HL-60 (cell line): ENCODE data around the gene RAET1L.
A peak's percentile ranks its signal among the peaks of the same experiment; 100 is the strongest.

Experiments used
- DNase-seq, 2 experiments: peaks; one replicate each; pipeline ENCODE4 v3.0.0-alpha.2; 2010 to 2020; ENCODE audit warnings: low read depth in 1 of 2, low spot score in 1 of 2
- H3K27ac ChIP-seq: fragments of 250-450 bp; sonication (Bioruptor Pico); replicated peaks from 2 replicates; pipeline ENCODE4 v1.5.1; 2020; ENCODE audit warnings: mild to moderate bottlenecking, moderate library complexity
- H3K27me3 ChIP-seq: fragments of 250-450 bp; sonication (Bioruptor Pico); 2 replicates; pipeline ENCODE4 v1.5.1; 2021; ENCODE audit warnings: mild to moderate bottlenecking, moderate library complexity; ENCODE audit not compliant: insufficient read depth, poor library complexity, severe bottlenecking
- H3K4me3 ChIP-seq: replicated peaks from 2 replicates; pipeline ENCODE4 v1.5.1; 2011; ENCODE audit warnings: mild to moderate bottlenecking, control low read depth, low read length; ENCODE audit not compliant: insufficient read depth
- GABPA ChIP-seq: IDR thresholded peaks from 2 replicates; pipeline ENCODE4 v1.6.1; 2012; ENCODE audit warnings: low read depth
- POLR2AphosphoS5 ChIP-seq: IDR thresholded peaks from 2 replicates; pipeline ENCODE4 v1.6.1; 2012; ENCODE audit warnings: low read depth
- REST ChIP-seq: IDR thresholded peaks from 2 replicates; pipeline ENCODE4 v1.6.1; 2012; ENCODE audit warnings: low read depth; ENCODE audit not compliant: insufficient replicate concordance
- SPI1 ChIP-seq: IDR thresholded peaks from 2 replicates; pipeline ENCODE4 v1.6.1; 2012; ENCODE audit warnings: low read depth, mild to moderate bottlenecking, borderline replicate concordance
- TF ChIP-seq, protein P1 (sequence below): IDR thresholded peaks from one replicate; pipeline ENCODE4 v1.5.1; 2011; ENCODE audit warnings: low read length, control low read depth, inconsistent platforms; ENCODE audit not compliant: insufficient read depth

The RAET1L gene

DNA sequence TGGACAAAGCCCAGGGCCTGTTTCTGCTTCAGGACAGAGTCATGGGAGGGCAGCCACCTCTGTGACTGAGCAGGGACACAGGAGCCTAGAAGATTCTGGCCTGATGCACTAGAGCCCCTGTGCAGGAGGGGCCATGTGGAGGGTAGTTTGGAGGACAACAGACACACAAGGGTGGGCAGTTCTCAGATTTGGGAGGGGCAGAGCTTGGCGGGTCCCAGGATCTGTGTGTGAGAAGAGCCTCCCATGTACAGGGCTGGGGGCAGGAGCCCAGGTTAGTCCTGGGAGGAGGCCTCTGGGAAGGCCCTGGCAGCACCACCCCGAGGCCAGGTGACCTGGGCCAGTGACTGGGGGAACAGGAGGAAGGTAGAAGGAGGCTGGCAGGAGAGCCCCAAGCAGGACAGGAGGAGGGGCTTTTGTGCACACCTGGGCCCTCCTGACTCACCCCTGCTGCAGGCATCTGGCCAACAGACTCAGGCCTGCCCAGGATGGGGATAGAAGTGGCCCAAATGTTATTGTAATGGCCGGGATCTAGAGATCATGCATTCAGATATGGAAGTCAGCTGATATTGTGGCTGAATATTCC is 45.0 kb upstream of the RAET1L start:
- Histone ChIP-seq H3K27ac (no peak overlapping the region), H3K27me3 (peaks cover 15% of the 10 kb centered on the region), H3K4me3 (no peak overlapping the region)
- DNase-seq = no peak
- TF ChIP-seq POLR2AphosphoS5 (no peak), GABPA (no peak), REST (no peak), SPI1 (no peak)
- TF ChIP-seq, protein P1, sequence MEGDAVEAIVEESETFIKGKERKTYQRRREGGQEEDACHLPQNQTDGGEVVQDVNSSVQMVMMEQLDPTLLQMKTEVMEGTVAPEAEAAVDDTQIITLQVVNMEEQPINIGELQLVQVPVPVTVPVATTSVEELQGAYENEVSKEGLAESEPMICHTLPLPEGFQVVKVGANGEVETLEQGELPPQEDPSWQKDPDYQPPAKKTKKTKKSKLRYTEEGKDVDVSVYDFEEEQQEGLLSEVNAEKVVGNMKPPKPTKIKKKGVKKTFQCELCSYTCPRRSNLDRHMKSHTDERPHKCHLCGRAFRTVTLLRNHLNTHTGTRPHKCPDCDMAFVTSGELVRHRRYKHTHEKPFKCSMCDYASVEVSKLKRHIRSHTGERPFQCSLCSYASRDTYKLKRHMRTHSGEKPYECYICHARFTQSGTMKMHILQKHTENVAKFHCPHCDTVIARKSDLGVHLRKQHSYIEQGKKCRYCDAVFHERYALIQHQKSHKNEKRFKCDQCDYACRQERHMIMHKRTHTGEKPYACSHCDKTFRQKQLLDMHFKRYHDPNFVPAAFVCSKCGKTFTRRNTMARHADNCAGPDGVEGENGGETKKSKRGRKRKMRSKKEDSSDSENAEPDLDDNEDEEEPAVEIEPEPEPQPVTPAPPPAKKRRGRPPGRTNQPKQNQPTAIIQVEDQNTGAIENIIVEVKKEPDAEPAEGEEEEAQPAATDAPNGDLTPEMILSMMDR = no peak

DNA sequence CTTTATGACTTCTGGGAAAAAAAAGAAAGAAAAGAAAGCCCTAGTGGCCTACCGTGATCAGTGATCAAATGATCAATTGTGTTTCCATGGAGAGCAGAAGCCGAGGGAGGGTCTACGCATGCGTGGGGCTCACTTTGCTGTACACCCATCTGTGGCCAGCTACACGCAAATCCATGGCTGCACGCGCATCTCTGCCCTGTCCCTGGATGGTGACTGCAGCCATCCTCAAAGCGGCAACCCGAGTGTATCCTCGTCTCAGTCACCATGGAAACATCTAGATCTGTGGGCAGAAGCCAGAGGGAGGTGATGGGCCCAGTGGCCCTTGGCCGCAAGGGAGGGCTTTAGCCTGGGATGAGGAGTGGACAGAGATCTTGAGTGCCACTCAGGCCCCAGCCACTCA is 44.4 kb upstream of the RAET1L start:
- Histone ChIP-seq H3K4me3 (no peak overlapping the region), H3K27me3 (peaks cover 15% of the 10 kb centered on the region), H3K27ac (no peak overlapping the region)
- no peak for DNase-seq
- TF ChIP-seq GABPA (no peak), SPI1 (no peak), POLR2AphosphoS5 (no peak)
- TF ChIP-seq, protein P1 = no peak

- Histone ChIP-seq H3K27ac (no peak within 1 kb of the TSS), H3K4me3 (peak within 1 kb of the TSS; percentile 18)
- DNase-seq = no peak
Measured at GRCh38 chr6:150068720-150069648, 43.7 kb upstream of the RAET1L start, which contains the start of gene ULBP3. Gene ULBP3, minus strand, starts transcription at chr6:150069121. Its CDS starts 55 bp downstream, at chr6:150069066.

More at GRCh38 chr6:150068720-150069648, 43.7 kb upstream of the RAET1L start, which contains the start of gene ULBP3:
- TF ChIP-seq REST = no peak
- TF ChIP-seq SPI1 = no peak
- no peak for TF ChIP-seq POLR2AphosphoS5
- TF ChIP-seq, protein P1 = no peak
- TF ChIP-seq GABPA = no peak
- H3K27me3 ChIP-seq = peaks cover 15% of the 10 kb centered on the region
